ENCODE data around the gene PSMA4.
A peak's percentile ranks its signal among the peaks of the same experiment; 100 is the strongest.
"Not testable (repeated sequence)": the region's sequence is repeated elsewhere in the genome, so short reads cannot be mapped to it uniquely, and the experiment has no call there.

Gene PSMA4

GRCh38 chr15:78508272-78508671 is 32.0 kb upstream of the PSMA4 start:
- H3K4me3 ChIP-seq (ENCODE audit: low read depth, low read length): peak overlapping the region; percentile 61
- TF ChIP-seq CTCF (IDR thresholded peaks at IDR 0.05; ENCODE audit: insufficient read depth, low read depth, low read length, missing control alignments): no peak
- DNase-seq (ENCODE audit: low read depth): no peak

- peak; percentile 38 for DNase-seq (ENCODE audit: low read depth)
Measured at GRCh38 chr15:78509726-78510312, 30.4 kb upstream of the PSMA4 start.

GRCh38 chr15:78520035-78520434 is 20.2 kb upstream of the PSMA4 start:
- not testable (repeated sequence) for H3K4me3 ChIP-seq (ENCODE audit: low read depth, low read length); DNase-seq (ENCODE audit: low read depth)

More at GRCh38 chr15:78509726-78510312, 30.4 kb upstream of the PSMA4 start:
- H3K4me3 ChIP-seq (ENCODE audit: low read depth, low read length): no peak overlapping the region
- TF ChIP-seq CTCF (IDR thresholded peaks at IDR 0.05; ENCODE audit: insufficient read depth, low read depth, low read length, missing control alignments): no peak

- DNase-seq (ENCODE audit: low read depth): no peak
- no peak overlapping the region for H3K4me3 ChIP-seq (ENCODE audit: low read depth, low read length)
Measured at GRCh38 chr15:78524230-78524629, 16.0 kb upstream of the PSMA4 start.

GRCh38 chr15:78527325-78527724 is 12.9 kb upstream of the PSMA4 start:
- no peak for DNase-seq (ENCODE audit: low read depth)
- H3K4me3 ChIP-seq (ENCODE audit: low read depth, low read length): no peak overlapping the region
- TF ChIP-seq CTCF (IDR thresholded peaks at IDR 0.05; ENCODE audit: insufficient read depth, low read depth, low read length, missing control alignments): no peak

More at GRCh38 chr15:78524230-78524629, 16.0 kb upstream of the PSMA4 start:
- no peak for TF ChIP-seq CTCF (IDR thresholded peaks at IDR 0.05; ENCODE audit: insufficient read depth, low read depth, low read length, missing control alignments)

GRCh38 chr15:78533331-78533730 is 6.9 kb upstream of the PSMA4 start:
- no peak for DNase-seq (ENCODE audit: low read depth)
- no peak overlapping the region for H3K4me3 ChIP-seq (ENCODE audit: low read depth, low read length)
- no peak for TF ChIP-seq CTCF (IDR thresholded peaks at IDR 0.05; ENCODE audit: insufficient read depth, low read depth, low read length, missing control alignments)

GRCh38 chr15:78536134-78536533 is 4.1 kb upstream of the PSMA4 start:
- TF ChIP-seq CTCF (IDR thresholded peaks at IDR 0.05; ENCODE audit: insufficient read depth, low read depth, low read length, missing control alignments): no peak
- DNase-seq (ENCODE audit: low read depth): no peak
- no peak overlapping the region for H3K4me3 ChIP-seq (ENCODE audit: low read depth, low read length)

Measured in GM12865 (cell line).